Nephron (organoid): ENCODE measurements around the gene VSX2.

Experiments used
- H3K27ac Mint-ChIP-seq, 3 experiments: 2 replicates each; pipeline ENCODE4 v1.8.0; 2020; ENCODE audit warnings: mixed read lengths in 3 of 3, mild to moderate bottlenecking in 2 of 3, moderate library complexity in 1 of 3
- H3K27me3 Mint-ChIP-seq: 2 replicates; pipeline ENCODE4 v1.8.0; 2021; ENCODE audit warnings: low read depth, mild to moderate bottlenecking, moderate library complexity, mixed read lengths
- H3K36me3 Mint-ChIP-seq: 2 replicates; pipeline ENCODE4 v1.8.0; 2020; ENCODE audit warnings: low read depth, mixed read lengths
- H3K4me1 Mint-ChIP-seq: 2 replicates; pipeline ENCODE4 v1.8.0; 2020; ENCODE audit warnings: mixed read lengths
- H3K4me3 Mint-ChIP-seq, 3 experiments: 2 replicates each; pipeline ENCODE4 v1.8.0; 2020; ENCODE audit warnings: mild to moderate bottlenecking in 3 of 3, mixed read lengths in 3 of 3, moderate library complexity in 2 of 3
- H3K9me3 Mint-ChIP-seq: 2 replicates; pipeline ENCODE4 v1.8.0; 2020; ENCODE audit warnings: mixed read lengths
- TF ChIP-seq, protein P1 (sequence below), 3 experiments: fragments of 200-600 bp; sonication (generic); IDR thresholded peaks; one replicate each; pipeline ENCODE4 v1.5.0; 2021; ENCODE audit warnings: antibody characterized with exemption in 3 of 3; ENCODE audit not compliant: unreplicated experiment in 3 of 3

The VSX2 gene

DNA sequence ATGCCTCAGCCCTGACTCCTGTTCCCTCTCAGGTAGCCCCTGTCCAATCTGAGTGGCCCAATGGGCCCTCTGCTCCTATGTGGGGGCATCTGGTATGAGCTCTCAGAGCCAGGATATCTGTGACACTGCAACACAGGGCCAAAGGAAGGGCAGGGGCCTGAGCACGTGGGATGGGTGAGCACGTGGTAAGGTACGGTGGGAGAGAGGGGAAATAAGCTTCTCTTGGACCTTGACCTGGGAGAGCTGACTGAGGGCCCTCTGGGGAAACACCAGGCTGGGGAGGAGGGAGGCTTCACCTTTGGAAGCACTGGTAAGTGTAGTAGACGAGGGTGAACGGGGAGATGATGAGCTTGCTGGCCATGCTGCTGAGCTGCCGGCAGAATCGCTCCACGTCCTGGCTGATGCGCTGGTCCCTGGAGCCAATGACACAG, 56.8 kb downstream of the VSX2 start:
- peaks cover 11% of the 10 kb centered on the region for H3K4me1 Mint-ChIP-seq
- no peaks in the 10 kb centered on the region for H3K27me3 Mint-ChIP-seq
- H3K36me3 Mint-ChIP-seq, result peaks cover 56% of the 10 kb centered on the region
- H3K9me3 Mint-ChIP-seq, result no peaks in the 10 kb centered on the region
- TF ChIP-seq, protein P1, sequence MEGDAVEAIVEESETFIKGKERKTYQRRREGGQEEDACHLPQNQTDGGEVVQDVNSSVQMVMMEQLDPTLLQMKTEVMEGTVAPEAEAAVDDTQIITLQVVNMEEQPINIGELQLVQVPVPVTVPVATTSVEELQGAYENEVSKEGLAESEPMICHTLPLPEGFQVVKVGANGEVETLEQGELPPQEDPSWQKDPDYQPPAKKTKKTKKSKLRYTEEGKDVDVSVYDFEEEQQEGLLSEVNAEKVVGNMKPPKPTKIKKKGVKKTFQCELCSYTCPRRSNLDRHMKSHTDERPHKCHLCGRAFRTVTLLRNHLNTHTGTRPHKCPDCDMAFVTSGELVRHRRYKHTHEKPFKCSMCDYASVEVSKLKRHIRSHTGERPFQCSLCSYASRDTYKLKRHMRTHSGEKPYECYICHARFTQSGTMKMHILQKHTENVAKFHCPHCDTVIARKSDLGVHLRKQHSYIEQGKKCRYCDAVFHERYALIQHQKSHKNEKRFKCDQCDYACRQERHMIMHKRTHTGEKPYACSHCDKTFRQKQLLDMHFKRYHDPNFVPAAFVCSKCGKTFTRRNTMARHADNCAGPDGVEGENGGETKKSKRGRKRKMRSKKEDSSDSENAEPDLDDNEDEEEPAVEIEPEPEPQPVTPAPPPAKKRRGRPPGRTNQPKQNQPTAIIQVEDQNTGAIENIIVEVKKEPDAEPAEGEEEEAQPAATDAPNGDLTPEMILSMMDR (IDR thresholded peaks at IDR 0.05; ENCODE audit: unreplicated experiment in 3 of 3), result no peak
- no peak overlapping the region for H3K4me3 Mint-ChIP-seq
- peak overlapping the region in 1 of 3 experiments; percentile 73 for H3K27ac Mint-ChIP-seq

- peaks cover 13% of the 10 kb centered on the region for H3K4me1 Mint-ChIP-seq
- H3K27ac Mint-ChIP-seq, result no peak overlapping the region
- TF ChIP-seq, protein P1 (IDR thresholded peaks at IDR 0.05; ENCODE audit: unreplicated experiment in 3 of 3), result no peak
- no peaks in the 10 kb centered on the region for H3K9me3 Mint-ChIP-seq
- no peak overlapping the region for H3K4me3 Mint-ChIP-seq
- H3K36me3 Mint-ChIP-seq, result peaks cover 44% of the 10 kb centered on the region
- H3K27me3 Mint-ChIP-seq, result no peaks in the 10 kb centered on the region
Observed at GRCh38 chr14:74297986-74298385, 58.7 kb downstream of the VSX2 start.

GRCh38 chr14:74299061-74299545, 59.9 kb downstream of the VSX2 start:
- no peaks in the 10 kb centered on the region for H3K9me3 Mint-ChIP-seq
- peak overlapping the region; percentile 54 to 70 (median 65) for H3K4me3 Mint-ChIP-seq
- H3K4me1 Mint-ChIP-seq, result peaks cover 16% of the 10 kb centered on the region
- H3K36me3 Mint-ChIP-seq, result peaks cover 44% of the 10 kb centered on the region
- no peaks in the 10 kb centered on the region for H3K27me3 Mint-ChIP-seq
- H3K27ac Mint-ChIP-seq, result peak overlapping the region; percentile 37 to 78 (median 37)
- TF ChIP-seq, protein P1 (IDR thresholded peaks at IDR 0.05; ENCODE audit: unreplicated experiment in 3 of 3), result no peak

DNA sequence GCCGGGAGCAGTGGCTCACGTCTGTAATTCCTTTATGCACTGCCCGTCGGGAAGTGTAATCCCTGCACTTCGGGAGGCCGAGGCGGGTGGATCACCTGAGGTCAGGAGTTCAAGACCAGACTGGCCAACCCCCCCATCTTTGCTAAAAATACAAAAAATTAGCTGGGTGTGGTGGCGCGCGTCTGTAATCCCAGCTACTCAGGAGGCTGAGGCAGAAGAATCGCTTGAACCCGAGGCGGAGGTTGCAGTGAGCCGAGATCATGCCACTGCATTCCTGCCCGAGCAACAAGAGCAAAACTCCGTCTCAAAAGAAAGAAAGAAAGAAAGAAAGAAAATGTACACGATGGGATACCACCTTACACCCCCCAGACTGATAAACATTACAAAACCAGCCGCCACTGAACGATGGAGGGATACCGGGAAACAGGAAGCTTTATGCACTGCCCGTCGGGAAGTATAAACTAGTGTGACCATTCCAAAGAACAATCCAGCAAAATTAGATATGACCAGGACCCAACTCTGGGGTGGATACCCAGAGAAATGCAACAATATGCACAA, 62.4 kb downstream of the VSX2 start:
- peak overlapping the region; percentile 91 to 98 (median 93) for H3K4me3 Mint-ChIP-seq
- peaks cover 25% of the 10 kb centered on the region for H3K36me3 Mint-ChIP-seq
- no peaks in the 10 kb centered on the region for H3K9me3 Mint-ChIP-seq
- no peaks in the 10 kb centered on the region for H3K27me3 Mint-ChIP-seq
- TF ChIP-seq, protein P1 (IDR thresholded peaks at IDR 0.05; ENCODE audit: unreplicated experiment in 3 of 3), result no peak
- peak overlapping the region; percentile 90 to 94 (median 92) for H3K27ac Mint-ChIP-seq
- H3K4me1 Mint-ChIP-seq, result peaks cover 16% of the 10 kb centered on the region

GRCh38 chr14:74302152-74302628, 62.9 kb downstream of the VSX2 start:
- H3K36me3 Mint-ChIP-seq, result peaks cover 23% of the 10 kb centered on the region
- TF ChIP-seq, protein P1 (IDR thresholded peaks at IDR 0.05; ENCODE audit: unreplicated experiment in 3 of 3), result peak; percentile 47 to 60 (median 53)
- peak overlapping the region; percentile 90 to 94 (median 92) for H3K27ac Mint-ChIP-seq
- H3K4me1 Mint-ChIP-seq, result peaks cover 16% of the 10 kb centered on the region
- no peaks in the 10 kb centered on the region for H3K27me3 Mint-ChIP-seq
- no peaks in the 10 kb centered on the region for H3K9me3 Mint-ChIP-seq
- peak overlapping the region; percentile 91 to 98 (median 93) for H3K4me3 Mint-ChIP-seq
